Epithelial cell of proximal tubule (primary cell): Measurements from ENCODE around the gene RNASET2. TPM values are rescaled to one million over a fixed set of nuclear protein-coding genes. Genes with fewer than 3 reads are reported as not detected.

Experiments
- DNase-seq: peaks from one replicate; pipeline ENCODE4 v3.0.0-alpha.2; 2011; ENCODE audit warnings: low read depth
- H3K4me3 ChIP-seq: 2 replicates; pipeline ENCODE4 v1.5.1; 2011; ENCODE audit warnings: low read depth, mild to moderate bottlenecking, low read length
- CTCF ChIP-seq: conservative IDR thresholded peaks from 2 replicates; pipeline ENCODE4 v1.5.1; 2012; ENCODE audit warnings: low read depth, mild to moderate bottlenecking, low read length
- total RNA-seq: library from RNA; depleted of rRNA; stranded (reverse); fragments of >200 nt; gene quantifications from 2 replicates; pipeline ENCODE4 v1.2.3, GENCODE V29; 2015

The RNASET2 gene
- total RNA-seq, 1 donor from 2014 or later: 358 TPM

GRCh38 chr6:166957087-166957804 is 896 bp upstream of the RNASET2 start:
- peak; percentile 13 for TF ChIP-seq CTCF
- H3K4me3 ChIP-seq: peak overlapping the region; percentile 78
- DNase-seq: no peak

- no peak for TF ChIP-seq CTCF
- H3K4me3 ChIP-seq: peak overlapping the region; percentile 78
- DNase-seq: no peak
Measured at GRCh38 chr6:166955865-166956443, 396 bp downstream of the RNASET2 start.

GRCh38 chr6:166955121-166955864 is 1.1 kb downstream of the RNASET2 start:
- H3K4me3 ChIP-seq: peak overlapping the region; percentile 78
- DNase-seq: no peak
- TF ChIP-seq CTCF: no peak

GRCh38 chr6:166954118-166954713 is 2.1 kb downstream of the RNASET2 start:
- TF ChIP-seq CTCF: no peak
- peak overlapping the region; percentile 78 for H3K4me3 ChIP-seq
- DNase-seq: no peak

GRCh38 chr6:166952567-166953486 is 3.5 kb downstream of the RNASET2 start:
- no peak overlapping the region for H3K4me3 ChIP-seq
- DNase-seq: no peak
- no peak for TF ChIP-seq CTCF

- TF ChIP-seq CTCF: no peak
- no peak overlapping the region for H3K4me3 ChIP-seq
- DNase-seq: no peak
Measured at GRCh38 chr6:166952121-166952520, 4.2 kb downstream of the RNASET2 start.
